HG02571 (cell line): Measurements from ENCODE around the gene CD1C.
"Not testable (repeated sequence)": the region's sequence is repeated elsewhere in the genome, so short reads cannot be mapped to it uniquely, and the experiment has no call there.

Source experiments
- ATAC-seq: cut with Tn5 transposase; IDR thresholded peaks from one replicate; pipeline ENCODE4 v1.9.1; 2021; ENCODE audit warnings: mild to moderate bottlenecking, moderate library complexity; ENCODE audit not compliant: unreplicated experiment

Gene CD1C

GRCh38 chr1:158289811-158290210, at the start of gene CD1C:
Gene CD1C (plus strand): TSS chr1:158289923. CDS start chr1:158290065, 142 bp downstream.
- ATAC-seq: no peak

GRCh38 chr1:158246650-158247049, 43.1 kb upstream of the CD1C start:
- no peak for ATAC-seq

GRCh38 chr1:158248118-158248517, 41.6 kb upstream of the CD1C start:
- ATAC-seq: no peak

- ATAC-seq: no peak
Measured at GRCh38 chr1:158248771-158249170, 41.0 kb upstream of the CD1C start.

- ATAC-seq: no peak
Measured at GRCh38 chr1:158249646-158250045, 40.1 kb upstream of the CD1C start.

GRCh38 chr1:158251163-158251562, 38.6 kb upstream of the CD1C start:
- ATAC-seq: no peak

- no peak for ATAC-seq
Measured at GRCh38 chr1:158255656-158256055, 34.1 kb upstream of the CD1C start.

GRCh38 chr1:158256747-158257146, 33.0 kb upstream of the CD1C start:
- not testable (repeated sequence) for ATAC-seq

GRCh38 chr1:158257888-158258287, 31.8 kb upstream of the CD1C start:
- no peak for ATAC-seq

- no peak for ATAC-seq
Measured at GRCh38 chr1:158259117-158259516, 30.6 kb upstream of the CD1C start.

GRCh38 chr1:158272681-158273080, 17.0 kb upstream of the CD1C start:
- ATAC-seq: no peak

- no peak for ATAC-seq
Measured at GRCh38 chr1:158274797-158275196, 14.9 kb upstream of the CD1C start.

GRCh38 chr1:158282421-158282820, 7.3 kb upstream of the CD1C start:
- not testable (repeated sequence) for ATAC-seq

GRCh38 chr1:158283965-158284364, 5.8 kb upstream of the CD1C start:
- peak; percentile 36 for ATAC-seq

- peak; percentile 46 for ATAC-seq
Measured at GRCh38 chr1:158285756-158286241, 3.9 kb upstream of the CD1C start.

GRCh38 chr1:158286487-158286886, 3.2 kb upstream of the CD1C start:
- ATAC-seq: no peak

- ATAC-seq: no peak
Measured at GRCh38 chr1:158286941-158287346, 2.8 kb upstream of the CD1C start.

GRCh38 chr1:158290321-158290844, 660 bp downstream of the CD1C start:
- ATAC-seq: no peak

GRCh38 chr1:158295791-158296190, 6.1 kb downstream of the CD1C start:
- no peak for ATAC-seq

- ATAC-seq: no peak
Measured at GRCh38 chr1:158310623-158311022, 20.9 kb downstream of the CD1C start.

GRCh38 chr1:158311066-158311465, 21.3 kb downstream of the CD1C start:
- no peak for ATAC-seq

- no peak for ATAC-seq
Measured at GRCh38 chr1:158323866-158324265, 34.1 kb downstream of the CD1C start.

GRCh38 chr1:158324395-158324794, 34.7 kb downstream of the CD1C start:
- no peak for ATAC-seq
